Fibroblast of lung (primary cell): Measurements from ENCODE around the gene DNAJC11.

Experiments used
- EZH2 ChIP-seq: IDR thresholded peaks from 2 replicates; pipeline ENCODE4 v1.5.1; 2012; ENCODE audit warnings: low read length, control low read depth, mild to moderate bottlenecking; ENCODE audit errors: missing control alignments
- TF ChIP-seq, protein P1 (sequence below), 2 donors: IDR thresholded peaks in 1 of 2; conservative IDR thresholded peaks in 1 of 2; 1 replicate in 1 of 2; 2 replicates in 1 of 2; pipeline ENCODE4 v1.5.1; 2011 to 2012; ENCODE audit warnings: low read length in 2 of 2, control low read depth in 1 of 2, inconsistent platforms in 1 of 2, low read depth in 1 of 2, mild to moderate bottlenecking in 1 of 2

DNA sequence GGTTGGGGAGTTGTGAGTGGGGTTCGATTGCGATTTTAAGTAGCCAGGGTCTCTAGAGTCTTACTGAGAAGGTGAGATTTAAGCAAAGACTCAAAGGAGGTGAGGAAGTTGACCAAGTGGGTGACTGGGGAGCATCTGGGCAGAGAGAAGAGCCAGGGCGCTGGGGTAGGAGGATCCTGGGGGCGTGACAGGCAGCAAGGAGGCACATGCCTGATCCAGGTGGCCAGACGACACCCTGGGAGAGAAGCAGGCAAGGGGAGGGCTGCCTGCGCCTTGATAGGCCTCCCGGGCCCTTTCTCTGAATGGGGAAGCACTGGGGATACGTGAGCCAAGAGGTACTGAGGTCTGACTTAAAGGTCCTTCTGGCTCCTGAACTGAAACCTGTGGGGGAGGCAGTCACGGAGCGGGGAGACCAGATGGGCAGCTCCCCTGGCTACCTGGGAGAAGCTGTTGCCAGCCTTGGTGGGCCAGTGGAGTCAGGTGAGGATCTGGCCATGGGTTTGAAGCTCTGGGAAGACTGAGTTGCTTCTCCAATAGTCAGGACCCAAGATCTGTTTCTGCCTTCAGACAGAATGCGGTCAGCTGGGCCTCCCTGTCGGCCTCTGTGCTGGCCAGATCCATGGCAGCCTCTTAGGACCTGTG lies 116.4 kb downstream of the DNAJC11 start:
- TF ChIP-seq, protein P1, sequence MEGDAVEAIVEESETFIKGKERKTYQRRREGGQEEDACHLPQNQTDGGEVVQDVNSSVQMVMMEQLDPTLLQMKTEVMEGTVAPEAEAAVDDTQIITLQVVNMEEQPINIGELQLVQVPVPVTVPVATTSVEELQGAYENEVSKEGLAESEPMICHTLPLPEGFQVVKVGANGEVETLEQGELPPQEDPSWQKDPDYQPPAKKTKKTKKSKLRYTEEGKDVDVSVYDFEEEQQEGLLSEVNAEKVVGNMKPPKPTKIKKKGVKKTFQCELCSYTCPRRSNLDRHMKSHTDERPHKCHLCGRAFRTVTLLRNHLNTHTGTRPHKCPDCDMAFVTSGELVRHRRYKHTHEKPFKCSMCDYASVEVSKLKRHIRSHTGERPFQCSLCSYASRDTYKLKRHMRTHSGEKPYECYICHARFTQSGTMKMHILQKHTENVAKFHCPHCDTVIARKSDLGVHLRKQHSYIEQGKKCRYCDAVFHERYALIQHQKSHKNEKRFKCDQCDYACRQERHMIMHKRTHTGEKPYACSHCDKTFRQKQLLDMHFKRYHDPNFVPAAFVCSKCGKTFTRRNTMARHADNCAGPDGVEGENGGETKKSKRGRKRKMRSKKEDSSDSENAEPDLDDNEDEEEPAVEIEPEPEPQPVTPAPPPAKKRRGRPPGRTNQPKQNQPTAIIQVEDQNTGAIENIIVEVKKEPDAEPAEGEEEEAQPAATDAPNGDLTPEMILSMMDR (conservative IDR thresholded peaks at IDR 0.05 in 1 of 2, IDR thresholded peaks at IDR 0.05 in 1 of 2; ENCODE audit: low read depth in 1 of 2, low read length in 2 of 2): no peak
- TF ChIP-seq EZH2: no peak
